GM12892 (cell line): ENCODE results near the gene TACC2.
"Not testable (repeated sequence)": the region's sequence is repeated elsewhere in the genome, so short reads cannot be mapped to it uniquely, and the experiment has no call there.

Experiments used
- DNase-seq: peaks from one replicate; pipeline ENCODE4 v3.0.0; 2011; ENCODE audit not compliant: insufficient read length
- FAIRE-seq: peaks from 2 replicates; lab custom pipeline; 2011; peaks lifted over from hg19 to GRCh38; lab: Jason Lieb, UNC
- POLR2A ChIP-seq: IDR thresholded peaks from 2 replicates; pipeline ENCODE4 v1.6.1; 2011; ENCODE audit warnings: low read depth, low read length, control low read depth
- POLR2AphosphoS5 ChIP-seq: IDR thresholded peaks from 2 replicates; pipeline ENCODE4 v1.6.1; 2011; ENCODE audit warnings: low read depth, low read length, control low read depth
- TAF1 ChIP-seq: IDR thresholded peaks from 2 replicates; pipeline ENCODE4 v1.6.1; 2011; ENCODE audit warnings: low read depth, mild to moderate bottlenecking, control low read depth, low read length, borderline replicate concordance

TACC2 gene

GRCh38 chr10:122019414-122019975 is 30.5 kb downstream of the TACC2 start:
- no peak for DNase-seq

DNA sequence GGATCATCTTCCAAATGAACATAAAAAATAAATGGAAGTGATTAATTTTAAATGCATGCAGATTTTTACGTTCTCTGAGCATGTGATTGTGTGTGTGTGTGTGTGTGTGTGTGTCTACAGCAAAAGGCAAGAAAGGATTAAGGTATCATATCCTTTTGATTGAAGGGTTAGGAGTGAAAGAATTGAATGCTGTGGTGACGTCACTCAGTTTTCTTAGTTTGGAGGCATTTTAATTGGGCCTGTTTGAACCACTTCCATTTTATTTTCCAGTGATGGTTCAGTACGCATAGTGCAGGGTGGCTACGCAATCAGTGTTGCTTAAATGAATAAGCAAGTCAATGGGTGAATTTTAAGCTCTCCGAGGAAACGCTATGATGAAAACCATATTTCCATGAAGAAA is 31.3 kb downstream of the TACC2 start:
- FAIRE-seq (no peak), DNase-seq (no peak)

More at GRCh38 chr10:122019414-122019975, 30.5 kb downstream of the TACC2 start:
- TF ChIP-seq TAF1 = no peak
- TF ChIP-seq POLR2AphosphoS5 = no peak
- no peak for TF ChIP-seq POLR2A
- FAIRE-seq = no peak

GRCh38 chr10:122021379-122021778 is 32.4 kb downstream of the TACC2 start:
- DNase-seq (no peak), FAIRE-seq (no peak)
- no peak for TF ChIP-seq POLR2AphosphoS5
- TF ChIP-seq TAF1 = no peak
- no peak for TF ChIP-seq POLR2A

More for the DNA sequence above, 31.3 kb downstream of the TACC2 start:
- TF ChIP-seq POLR2AphosphoS5 (no peak), TAF1 (no peak), POLR2A (no peak)

DNA sequence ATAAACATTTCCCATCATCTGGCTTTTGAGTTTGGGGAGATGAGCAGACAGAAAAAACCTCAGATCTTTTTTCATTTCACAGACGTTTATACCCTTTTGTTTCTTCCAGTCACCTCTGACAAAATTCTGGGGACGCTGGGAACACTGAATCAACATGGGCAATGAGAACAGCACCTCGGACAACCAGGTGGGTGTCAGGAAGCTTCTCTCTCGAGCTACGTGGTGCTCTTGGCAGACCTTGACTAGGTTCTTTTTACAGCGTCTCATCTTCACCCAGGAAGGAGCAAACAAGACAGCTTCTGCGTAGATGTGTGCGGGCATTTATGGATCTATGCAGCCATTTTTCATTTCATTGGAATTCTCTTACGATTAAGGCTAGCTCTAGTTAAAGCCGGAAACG is 32.9 kb downstream of the TACC2 start:
- DNase-seq = no peak
- TF ChIP-seq TAF1 (no peak), POLR2AphosphoS5 (no peak), POLR2A (no peak)
- no peak for FAIRE-seq

- FAIRE-seq (no peak), DNase-seq (no peak)
- TF ChIP-seq POLR2AphosphoS5 (no peak), TAF1 (no peak), POLR2A (no peak)
These were observed 33.3 kb downstream of the TACC2 start for GRCh38 chr10:122022276-122022675.

GRCh38 chr10:122023257-122023656 is 34.3 kb downstream of the TACC2 start:
- not testable (repeated sequence) for FAIRE-seq, DNase-seq

DNA sequence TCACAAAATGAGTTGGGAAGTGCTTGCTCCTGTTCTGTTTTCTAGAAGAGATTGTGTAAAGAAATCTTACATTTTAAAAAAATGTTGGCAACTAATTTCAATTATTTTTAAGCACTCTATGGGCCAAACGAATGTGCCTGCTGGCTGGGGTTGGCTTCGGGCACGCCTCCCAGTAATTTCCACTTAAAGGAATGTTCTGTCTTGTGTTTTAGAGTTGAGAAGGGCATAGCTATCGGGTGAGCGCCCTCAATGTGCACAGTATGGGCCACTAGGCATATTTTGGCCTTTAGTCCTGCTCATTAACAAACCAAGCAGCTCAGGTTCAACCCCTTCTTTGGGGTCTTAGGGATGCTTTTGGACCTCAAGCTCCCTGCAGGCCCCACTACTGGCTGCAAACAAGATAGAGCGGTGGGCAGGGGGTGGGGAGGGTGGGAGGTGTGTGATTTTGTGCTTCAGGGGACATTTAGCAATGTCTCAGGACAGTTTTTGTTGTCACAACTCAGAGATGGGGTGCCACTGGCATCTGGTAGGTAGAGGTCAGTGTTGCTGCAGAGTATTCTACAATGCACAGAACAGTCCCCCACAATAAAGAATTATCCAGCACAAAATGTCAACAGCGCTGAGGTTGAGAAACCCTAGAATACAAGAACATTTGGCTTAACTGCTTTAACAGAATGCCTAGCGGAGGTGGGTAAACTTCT is 40.7 kb downstream of the TACC2 start:
- no peak for TF ChIP-seq POLR2A
- TF ChIP-seq POLR2AphosphoS5 = no peak
- TF ChIP-seq TAF1 = no peak
- FAIRE-seq = no peak
- DNase-seq = no peak

DNA sequence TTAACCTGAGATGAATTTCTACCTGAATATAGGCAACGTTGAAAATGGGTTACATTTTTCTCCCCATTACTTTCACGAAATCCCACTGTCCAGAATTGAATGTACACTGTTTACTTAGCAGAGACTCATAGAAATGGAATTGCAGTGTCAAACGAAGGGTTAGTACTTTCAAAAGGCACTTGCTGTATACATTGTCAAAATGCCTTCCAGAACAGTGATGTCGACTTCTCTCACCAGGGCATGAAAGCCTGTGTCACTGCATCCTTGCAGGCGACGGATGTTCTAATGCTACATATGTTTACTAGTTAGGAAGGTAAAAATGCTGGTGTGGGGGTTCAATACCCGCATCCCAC is 41.2 kb downstream of the TACC2 start:
- TF ChIP-seq POLR2AphosphoS5 (no peak), TAF1 (no peak), POLR2A (no peak)
- no peak for FAIRE-seq
- no peak for DNase-seq

GRCh38 chr10:122033224-122033926 is 44.4 kb downstream of the TACC2 start:
- no peak for TF ChIP-seq TAF1
- no peak for TF ChIP-seq POLR2A
- TF ChIP-seq POLR2AphosphoS5 = no peak
- DNase-seq (no peak), FAIRE-seq (no peak)

DNA sequence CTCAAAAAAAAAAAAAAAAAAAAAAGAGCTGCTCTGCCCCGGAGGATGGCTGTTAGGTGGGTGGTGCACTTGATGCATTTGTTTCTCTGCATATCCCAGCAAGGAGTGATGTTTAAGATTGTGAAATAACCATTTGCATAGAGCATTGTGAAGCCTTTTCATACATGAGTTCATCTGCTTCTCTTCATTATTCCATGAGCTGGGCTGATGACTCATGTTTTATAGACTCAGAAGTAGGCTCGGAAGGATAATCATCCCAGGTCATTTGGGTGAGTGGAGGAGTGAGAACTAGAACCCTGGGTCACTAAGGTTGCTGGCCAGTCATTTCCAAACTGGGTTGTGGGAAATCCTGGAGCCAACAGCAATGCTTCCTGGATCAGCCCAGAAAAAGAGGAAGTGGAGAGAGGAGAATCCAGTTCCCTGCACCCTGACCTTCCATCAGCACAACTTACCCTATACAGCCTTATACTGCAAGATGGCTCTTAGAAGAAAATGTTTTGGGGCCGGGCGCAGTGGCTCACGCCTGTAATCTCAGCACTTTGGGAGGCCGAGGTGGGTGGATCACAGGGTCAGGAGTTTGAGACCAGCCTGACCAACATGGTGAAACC is 45.3 kb downstream of the TACC2 start:
- FAIRE-seq (no peak), DNase-seq (no peak)
- no peak for TF ChIP-seq POLR2AphosphoS5
- TF ChIP-seq TAF1 = no peak
- no peak for TF ChIP-seq POLR2A

GRCh38 chr10:122040786-122041185 is 51.8 kb downstream of the TACC2 start:
- no peak for TF ChIP-seq POLR2A
- no peak for TF ChIP-seq TAF1
- TF ChIP-seq POLR2AphosphoS5 = no peak
- DNase-seq (no peak), FAIRE-seq (no peak)

DNA sequence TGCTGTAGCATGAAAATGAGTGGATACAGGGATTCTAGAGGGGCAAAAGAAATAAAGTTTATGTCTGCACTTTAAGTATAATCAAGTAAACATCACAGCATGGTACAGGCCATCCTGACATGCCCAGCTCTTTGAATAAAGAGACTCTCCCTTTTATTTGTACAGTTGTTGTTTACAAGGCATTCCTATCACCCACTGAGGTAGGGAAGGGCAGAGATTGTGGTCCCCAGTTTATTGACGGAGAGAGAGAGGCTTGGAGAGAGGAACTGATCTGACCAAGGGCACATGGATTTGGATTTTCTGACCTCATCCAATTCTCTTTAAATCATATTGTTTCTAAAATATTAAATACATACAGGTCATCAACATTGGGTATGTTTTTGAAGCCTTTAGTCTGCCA is 53.9 kb downstream of the TACC2 start:
- no peak for TF ChIP-seq POLR2AphosphoS5
- no peak for TF ChIP-seq TAF1
- no peak for TF ChIP-seq POLR2A
- FAIRE-seq (no peak), DNase-seq (no peak)
